GM19099 (cell line): Measurements from ENCODE around the gene HTRA3.

Experiments used
- POLR2A ChIP-seq: IDR thresholded peaks from 3 replicates; pipeline ENCODE4 v1.6.1; 2011; ENCODE audit warnings: low read depth; ENCODE audit not compliant: insufficient read length; ENCODE audit errors: extremely low read depth

HTRA3 gene

DNA sequence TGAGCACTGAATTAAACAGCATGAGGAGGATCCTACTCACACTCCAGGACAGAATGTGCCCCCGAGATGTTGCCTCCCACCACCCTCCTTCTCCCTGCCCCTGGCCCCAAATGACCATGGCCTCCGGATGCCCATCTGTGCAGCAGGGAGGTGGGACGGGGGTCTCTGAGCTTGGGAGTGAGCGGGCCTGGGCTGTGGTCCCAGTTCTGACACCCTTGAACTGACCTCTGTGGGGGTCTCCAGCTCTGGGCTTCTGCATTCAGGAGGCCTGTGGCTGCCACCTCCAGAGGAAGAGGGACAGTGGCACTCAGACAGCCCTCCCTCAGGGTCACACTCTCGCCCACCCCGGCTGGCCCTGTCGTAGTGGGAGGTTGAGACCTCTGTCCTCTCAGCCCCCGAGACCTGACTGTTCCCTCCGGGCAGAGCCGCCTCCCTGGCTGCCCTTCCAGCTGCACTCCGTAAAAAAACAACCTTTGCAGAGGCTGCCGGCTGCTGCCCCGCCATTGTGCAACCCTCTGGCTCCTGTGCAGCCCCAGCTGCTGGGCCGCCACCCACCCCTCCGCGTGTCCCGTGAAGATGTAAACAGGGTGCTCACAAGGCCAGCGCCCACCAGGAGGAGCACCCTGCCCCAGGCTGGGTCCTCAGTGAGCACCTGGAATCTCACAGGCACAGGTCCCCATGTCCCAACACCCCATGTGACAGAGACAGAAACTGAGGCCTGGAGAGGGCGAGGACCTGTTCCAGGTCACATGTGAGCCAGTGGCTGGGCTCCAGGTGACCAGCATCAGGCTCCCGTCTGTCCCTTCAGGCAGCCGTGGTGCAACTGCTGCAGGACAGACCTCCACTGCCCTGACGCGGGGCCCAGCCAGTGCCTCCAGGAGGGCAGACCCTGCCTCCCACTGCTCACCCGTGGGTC, 39.6 kb downstream of the HTRA3 start:
- no peak for TF ChIP-seq POLR2A

DNA sequence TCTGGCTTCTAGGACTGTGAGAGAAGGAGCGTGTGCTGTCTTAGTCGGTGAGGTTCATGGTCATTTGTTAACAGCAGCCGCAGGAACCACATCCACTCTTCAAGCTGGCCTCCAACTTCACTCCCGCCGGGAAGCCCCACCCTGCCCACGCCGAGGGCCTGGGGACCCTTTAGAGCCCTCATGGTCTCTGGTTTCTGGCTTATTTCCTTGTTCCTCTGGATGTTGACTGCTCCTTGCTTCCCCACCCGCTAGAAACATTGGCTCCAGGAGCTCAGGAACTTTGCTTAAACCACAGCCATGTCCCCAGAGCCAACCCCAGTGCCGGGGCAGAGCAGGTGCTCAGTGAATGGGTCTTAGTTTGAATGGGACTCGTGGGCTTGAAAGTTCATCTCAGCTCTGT, 40.8 kb downstream of the HTRA3 start:
- TF ChIP-seq POLR2A, result no peak

DNA sequence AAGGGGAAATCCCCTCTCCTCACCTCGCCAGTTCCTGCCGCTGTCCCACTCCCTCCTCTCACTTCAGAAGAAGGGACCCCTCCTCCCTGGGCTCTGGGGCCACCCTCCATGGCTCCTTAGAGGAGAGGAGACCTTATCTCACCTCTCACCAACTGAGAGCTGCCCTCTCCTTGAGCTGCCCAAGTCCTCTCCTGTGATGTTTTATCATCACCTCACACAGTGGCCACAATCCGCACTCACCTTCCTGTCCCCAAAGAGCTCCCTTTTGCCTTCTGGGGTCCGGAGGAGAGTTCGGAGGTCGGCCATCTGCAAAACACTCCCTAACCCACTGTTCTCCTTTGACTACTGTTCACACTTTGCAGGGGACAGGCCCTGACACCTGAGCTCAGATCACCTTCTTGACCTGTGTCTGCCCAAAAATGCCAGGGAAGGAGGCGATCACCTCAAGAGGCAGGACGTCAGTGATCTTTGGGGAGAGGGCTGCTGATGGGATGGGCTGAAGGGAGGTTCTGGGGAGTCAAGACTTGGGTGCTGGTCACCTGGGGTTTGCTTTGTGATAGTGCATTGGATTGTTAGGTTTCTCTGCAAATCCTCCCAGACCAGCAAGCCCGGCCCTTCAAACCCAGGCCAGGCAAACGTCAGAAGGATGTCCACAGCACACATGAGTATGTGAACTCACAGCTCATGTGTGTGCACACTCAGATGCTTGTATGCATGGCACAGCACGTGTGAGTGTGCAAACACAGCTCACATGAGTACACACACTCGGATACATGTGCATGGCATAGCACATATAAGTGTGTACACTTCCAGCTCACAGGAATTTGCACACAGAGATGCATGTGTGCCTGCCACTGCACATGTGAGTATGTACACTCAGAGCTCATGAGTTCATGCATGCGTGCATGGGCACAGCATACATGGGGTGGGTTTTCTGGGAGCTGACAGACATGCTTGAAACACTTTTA, 41.8 kb downstream of the HTRA3 start:
- no peak for TF ChIP-seq POLR2A

DNA sequence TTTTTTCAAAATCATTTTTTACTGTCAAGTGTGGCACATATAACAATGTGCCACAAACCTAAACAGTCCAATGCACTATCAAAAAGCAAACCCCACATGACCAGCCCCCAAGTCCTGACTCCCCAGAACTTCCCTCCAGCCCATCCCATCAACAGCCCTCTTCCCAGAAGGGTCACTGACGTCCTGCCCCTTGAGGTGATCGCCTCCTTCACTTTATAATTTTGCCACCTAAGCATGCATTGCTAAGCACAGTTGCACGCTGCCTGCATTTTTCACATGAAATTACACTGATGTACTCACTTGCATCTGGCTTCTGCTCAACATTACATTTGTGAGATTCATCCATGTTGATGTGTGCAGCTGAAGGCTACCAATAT, 42.5 kb downstream of the HTRA3 start:
- TF ChIP-seq POLR2A, result no peak

DNA sequence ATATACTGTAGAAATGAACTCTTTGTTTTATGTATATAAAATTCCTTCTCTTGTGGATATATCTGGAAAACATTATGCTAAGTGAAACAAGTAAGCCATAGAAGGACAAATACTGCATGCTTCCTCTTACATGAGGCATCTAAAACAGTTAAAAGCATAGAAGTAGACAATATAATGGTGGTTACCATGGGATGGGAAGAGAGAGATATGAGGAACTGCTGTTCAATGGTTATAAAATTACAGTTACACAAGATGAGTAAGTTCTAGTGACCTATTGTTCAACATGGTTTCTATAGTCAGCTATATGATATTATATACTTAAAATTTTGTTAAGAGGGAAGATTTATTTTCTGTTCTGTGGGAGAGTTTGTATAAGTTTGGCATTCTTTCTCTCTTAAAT, 43.4 kb downstream of the HTRA3 start:
- no peak for TF ChIP-seq POLR2A

DNA sequence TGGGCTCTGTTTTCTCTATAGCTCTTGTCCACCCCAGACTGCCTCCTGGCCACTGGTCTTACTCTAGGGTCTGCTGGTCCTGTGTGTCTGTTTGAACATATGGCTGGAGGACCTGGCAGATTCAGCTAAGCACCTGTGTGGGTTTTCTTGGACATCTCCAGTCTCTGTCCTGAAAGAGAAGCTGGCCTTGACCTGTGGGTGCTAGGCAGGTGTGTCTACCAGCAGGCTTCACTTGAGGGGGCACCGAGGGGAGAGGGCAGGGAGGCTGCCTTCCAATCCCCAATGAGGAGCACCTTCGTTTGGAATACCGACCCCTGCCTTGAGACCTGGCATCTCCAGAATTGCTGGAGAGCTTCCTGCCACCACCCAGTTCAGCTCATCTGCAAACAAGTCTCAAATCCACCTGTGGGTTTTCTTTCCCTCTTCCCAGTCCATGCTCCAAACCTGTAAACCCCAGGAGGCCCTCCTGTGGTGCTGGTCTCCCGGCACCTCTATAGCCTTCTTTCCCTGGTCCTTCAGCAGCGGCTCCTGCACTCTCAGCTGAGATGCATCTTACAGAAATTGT, 45.2 kb downstream of the HTRA3 start:
- no peak for TF ChIP-seq POLR2A

DNA sequence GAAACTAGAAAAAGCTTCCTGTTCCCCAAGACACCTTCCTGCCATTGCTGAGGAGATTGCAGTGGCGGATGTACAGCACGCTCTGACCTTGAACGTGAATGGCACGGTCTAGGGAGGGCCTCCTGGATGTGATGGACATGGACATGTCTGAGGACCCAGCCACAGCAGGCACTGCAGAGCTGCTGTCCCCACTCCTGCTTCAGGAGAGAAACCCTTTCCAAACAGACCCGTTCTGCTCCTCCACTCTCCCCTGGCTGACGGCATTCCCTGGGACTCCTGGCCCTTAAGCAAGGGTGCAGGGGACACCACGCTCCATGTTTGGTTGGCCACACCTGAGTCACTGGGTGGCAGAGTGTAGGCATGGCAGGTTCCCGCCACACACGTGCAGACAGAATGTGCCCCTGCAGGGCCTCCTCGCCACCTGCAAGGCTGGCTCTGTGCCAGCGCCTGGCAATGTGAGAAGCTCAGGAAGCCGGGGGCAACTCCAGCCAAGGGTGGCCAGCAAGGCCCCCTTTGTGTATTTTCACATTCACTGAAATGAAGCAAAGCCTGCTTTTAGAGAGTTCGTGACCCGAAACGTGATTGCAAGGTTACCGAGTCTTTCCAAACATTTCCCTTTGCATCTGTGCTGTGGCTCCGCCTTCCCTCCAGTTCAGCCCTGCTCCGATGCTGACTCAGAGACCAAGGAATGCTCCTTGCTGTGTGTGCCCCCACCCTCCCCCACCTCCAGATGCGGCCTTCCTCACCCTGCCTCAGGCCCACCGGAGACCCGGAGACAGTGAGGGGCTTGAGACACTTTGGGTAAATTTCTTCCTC, 46.1 kb downstream of the HTRA3 start:
- TF ChIP-seq POLR2A, result no peak

DNA sequence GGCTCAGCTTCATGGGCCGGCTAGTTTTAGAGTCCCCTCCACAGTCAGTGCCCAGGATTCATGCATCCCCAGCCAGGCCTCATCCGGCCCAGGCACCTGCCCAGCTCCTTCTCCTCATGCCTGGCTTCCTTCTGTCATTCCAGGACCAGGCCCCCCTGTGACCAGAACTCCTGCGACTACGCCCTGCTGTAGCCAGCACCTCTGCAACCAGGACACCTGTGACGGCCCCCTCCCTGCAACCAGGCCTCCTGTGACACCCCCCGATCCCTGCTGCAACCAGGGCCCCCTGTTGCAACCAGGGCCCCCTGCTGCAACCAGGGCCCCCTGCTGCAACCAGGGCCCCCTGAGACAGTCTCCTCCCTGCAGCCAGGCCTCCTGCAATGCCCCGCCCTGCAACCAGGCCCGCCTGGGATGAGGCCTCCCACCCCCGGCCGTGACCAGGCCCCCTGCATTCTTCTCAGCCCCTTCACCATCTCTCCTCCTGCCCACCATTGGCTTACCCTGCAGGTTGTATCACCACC, 46.8 kb downstream of the HTRA3 start:
- no peak for TF ChIP-seq POLR2A

DNA sequence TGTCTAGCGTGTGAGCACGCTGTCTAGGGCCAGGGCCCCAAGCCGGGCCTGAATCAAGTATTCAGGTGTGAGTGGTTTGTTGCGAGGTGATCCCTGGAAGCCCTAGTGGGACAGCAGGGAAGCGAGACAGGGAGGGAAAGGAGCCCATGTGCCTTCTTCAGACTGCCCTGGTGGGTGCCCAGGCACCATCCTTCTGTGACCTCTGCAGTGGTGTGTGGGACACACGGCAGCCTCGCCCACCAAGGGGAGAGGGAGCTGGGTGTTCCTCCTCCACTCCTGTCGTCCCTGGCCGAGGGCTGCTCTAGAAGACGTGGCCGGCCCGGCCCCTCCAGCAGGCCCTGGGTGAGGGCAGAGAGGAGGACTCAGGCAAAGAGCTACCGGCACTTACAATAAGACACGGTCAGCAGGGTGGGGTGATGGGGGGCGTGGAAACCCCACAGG, 47.4 kb downstream of the HTRA3 start:
- no peak for TF ChIP-seq POLR2A

DNA sequence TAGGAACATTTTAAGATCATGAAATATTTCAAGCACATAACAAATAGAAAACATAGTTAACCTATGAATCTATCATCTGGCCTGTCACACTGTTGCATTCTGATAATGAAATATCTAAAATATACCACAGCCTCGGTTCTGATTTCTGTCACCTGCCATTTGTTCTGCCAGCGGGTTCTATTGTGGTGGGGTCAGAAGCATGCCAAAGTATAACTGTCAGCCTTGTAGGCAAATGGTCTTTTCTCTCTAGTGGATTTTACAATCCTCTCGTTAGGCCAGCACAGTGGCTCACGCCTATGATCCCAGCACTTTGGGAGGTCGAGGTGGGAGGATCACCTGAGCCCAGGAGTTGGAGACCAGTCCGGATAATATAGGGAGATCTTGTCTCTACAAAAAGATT, 47.9 kb downstream of the HTRA3 start:
- TF ChIP-seq POLR2A, result no peak

DNA sequence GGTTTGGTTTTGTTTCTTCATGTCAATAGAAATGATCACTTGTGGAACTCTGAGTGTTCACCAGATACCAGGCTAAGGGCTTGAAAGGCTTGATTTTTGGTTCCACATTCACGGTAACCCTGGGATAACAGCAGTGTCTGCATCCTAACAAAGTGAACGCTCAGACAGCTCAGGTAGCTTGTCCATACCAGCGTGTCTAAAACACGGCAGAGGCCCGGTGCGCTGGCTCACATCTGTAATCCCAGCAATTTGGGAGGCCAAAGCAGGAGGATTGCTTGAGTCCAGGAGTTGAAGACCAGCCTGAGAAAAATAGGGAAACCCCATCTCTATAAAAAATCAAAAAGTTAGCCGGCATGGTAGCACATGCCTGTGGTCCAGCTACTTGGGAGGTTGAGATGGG, 49.0 kb downstream of the HTRA3 start:
- no peak for TF ChIP-seq POLR2A

DNA sequence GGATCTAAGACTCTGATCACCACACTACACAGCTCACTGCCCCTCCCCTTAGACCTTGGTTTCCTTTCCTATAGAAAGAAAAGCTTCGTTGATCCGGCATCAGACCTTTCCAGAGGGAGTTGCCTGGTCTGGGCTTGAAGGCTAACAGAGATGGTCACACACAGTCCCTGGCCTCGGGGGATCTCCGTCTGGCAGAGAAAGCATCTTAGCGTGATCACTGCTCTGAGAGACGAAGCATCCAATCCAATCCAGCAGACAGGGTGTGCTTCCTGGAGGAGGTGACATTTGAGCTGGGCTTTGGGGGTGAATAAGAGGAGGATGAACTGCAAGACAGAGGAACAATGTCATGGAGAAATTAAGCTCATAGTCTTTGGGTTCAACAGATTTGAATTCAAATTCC, 49.5 kb downstream of the HTRA3 start:
- no peak for TF ChIP-seq POLR2A

DNA sequence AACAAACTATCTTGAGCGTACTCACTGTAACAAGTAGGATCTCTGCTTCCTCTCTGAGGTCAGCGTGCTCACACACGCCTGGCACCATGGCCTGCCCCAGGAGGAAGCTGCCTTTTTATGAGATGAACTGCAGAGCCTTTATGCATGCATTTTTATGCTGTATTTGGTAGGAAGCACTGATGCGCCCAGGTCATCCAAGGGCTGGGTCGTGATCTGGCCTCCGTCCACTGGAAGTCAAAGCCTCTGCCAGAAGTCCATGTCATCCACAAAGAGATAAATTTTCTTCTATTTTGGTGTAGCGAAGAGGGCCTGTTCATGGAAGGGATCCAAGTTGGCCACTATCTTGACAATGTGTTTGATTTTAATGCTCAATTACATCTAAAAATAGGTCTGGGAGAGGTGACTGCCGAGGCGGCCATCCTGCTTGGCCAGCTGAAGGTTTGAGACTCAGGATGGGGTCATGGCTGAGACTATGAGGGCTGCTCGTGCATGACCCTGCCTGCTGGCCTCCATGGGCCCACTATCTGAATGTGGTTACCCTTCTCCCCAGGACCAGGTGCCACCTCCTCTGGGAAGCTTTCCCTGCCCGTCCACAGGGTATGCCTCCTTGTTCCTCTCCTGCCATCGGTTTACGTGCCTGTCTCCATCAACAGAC, 50.3 kb downstream of the HTRA3 start:
- TF ChIP-seq POLR2A, result no peak

DNA sequence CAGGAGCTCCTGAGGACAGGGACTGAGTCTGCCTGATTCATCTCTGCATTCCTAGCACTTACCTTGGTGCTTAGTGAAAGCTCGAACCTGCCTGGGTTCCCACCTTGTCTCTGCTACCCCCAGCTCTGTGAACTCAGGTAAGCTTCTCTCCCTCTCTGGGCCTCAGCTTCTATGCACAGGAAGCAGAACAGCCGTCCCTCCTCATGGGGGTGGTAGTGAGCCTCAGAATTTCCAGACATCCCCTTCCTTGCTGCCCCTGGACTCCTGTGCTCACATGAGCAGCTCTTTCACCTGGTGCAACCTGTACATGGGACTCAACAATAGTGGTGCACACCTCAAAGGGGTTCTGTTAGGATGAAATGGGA, 50.8 kb downstream of the HTRA3 start:
- no peak for TF ChIP-seq POLR2A
